Smooth muscle cell (in vitro differentiated cells): ENCODE data around the gene ACACA. TPM values are rescaled to one million over a fixed set of nuclear protein-coding genes. Genes with fewer than 3 reads are reported as not detected.

Experiments used
- DNase-seq: peaks from one replicate; lab custom pipeline; 2025; ENCODE audit not compliant: unreplicated experiment; lab: John Stamatoyannopoulos, UW
- H2AFZ ChIP-seq: fragments of 200-600 bp; sonication (generic); 2 replicates; pipeline ENCODE4 v1.6.0; 2016; ENCODE audit warnings: antibody characterized with exemption, low read depth, mild to moderate bottlenecking
- H3F3A ChIP-seq: fragments of 200-600 bp; sonication (generic); 2 replicates; pipeline ENCODE4 v1.6.0; 2017; ENCODE audit warnings: antibody characterized with exemption, low read depth
- H3K27ac ChIP-seq: fragments of 200-600 bp; sonication (generic); 2 replicates; pipeline ENCODE4 v1.5.1; 2016; ENCODE audit warnings: low read depth, mild to moderate bottlenecking
- H3K27me3 ChIP-seq: fragments of 200-600 bp; sonication (generic); 2 replicates; pipeline ENCODE4 v1.6.1; 2016; ENCODE audit warnings: low read depth, mild to moderate bottlenecking
- H3K36me3 ChIP-seq: fragments of 200-600 bp; sonication (generic); 2 replicates; pipeline ENCODE4 v1.5.1; 2016; ENCODE audit warnings: low read depth
- H3K4me1 ChIP-seq: fragments of 200-600 bp; sonication (generic); 2 replicates; pipeline ENCODE4 v1.5.1; 2016; ENCODE audit warnings: low read depth
- H3K4me2 ChIP-seq: fragments of 200-600 bp; sonication (generic); 2 replicates; pipeline ENCODE4 v1.6.0; 2016; ENCODE audit warnings: mild to moderate bottlenecking
- H3K4me3 ChIP-seq: fragments of 200-600 bp; sonication (generic); 2 replicates; pipeline ENCODE4 v1.5.1; 2016; ENCODE audit warnings: mild to moderate bottlenecking
- H3K79me2 ChIP-seq: fragments of 200-600 bp; sonication (generic); 2 replicates; pipeline ENCODE4 v1.6.0; 2016; ENCODE audit warnings: low read depth, mild to moderate bottlenecking
- H3K9ac ChIP-seq: fragments of 200-600 bp; sonication (generic); 2 replicates; pipeline ENCODE4 v1.6.0; 2016; ENCODE audit warnings: low read depth
- H3K9me3 ChIP-seq: fragments of 200-600 bp; sonication (generic); replicated peaks from 2 replicates; pipeline ENCODE4 v1.5.1; 2016; ENCODE audit warnings: low read depth
- H4K20me1 ChIP-seq: fragments of 200-600 bp; sonication (generic); 2 replicates; pipeline ENCODE4 v1.6.0; 2016; ENCODE audit warnings: low read depth
- WGBS: methylation state at CpG from one replicate; pipeline ENCODE4 v1.1.7; 2016; ENCODE audit warnings: low lambda C conversion rate; 5-methylcytosine and 5-hydroxymethylcytosine counted together
- polyA plus RNA-seq: library from polyadenylated mRNA; unstranded; fragments of >200 nt; fragmentation: Nextera tagmentation; extraction: Ambion mirVana; gene quantifications from 2 replicates; pipeline ENCODE4 v1.2.1, GENCODE V29; 2016
- total RNA-seq: library from RNA; depleted of rRNA; stranded (reverse); fragments of >200 nt; gene quantifications from 2 replicates; pipeline ENCODE4 v1.2.3, GENCODE V29; 2014
- TF ChIP-seq, protein P1 (sequence below): fragments of 200-600 bp; sonication (generic); IDR thresholded peaks from 2 replicates; pipeline ENCODE4 v1.5.1; 2017; ENCODE audit warnings: borderline replicate concordance, mild to moderate bottlenecking, antibody characterized with exemption; ENCODE audit not compliant: insufficient read depth, poor library complexity, severe bottlenecking

The ACACA gene
- 33.9 and 38.9 TPM in 2 replicates for total RNA-seq
- polyA plus RNA-seq, result 16.4 and 21.4 TPM in 2 replicates

DNA sequence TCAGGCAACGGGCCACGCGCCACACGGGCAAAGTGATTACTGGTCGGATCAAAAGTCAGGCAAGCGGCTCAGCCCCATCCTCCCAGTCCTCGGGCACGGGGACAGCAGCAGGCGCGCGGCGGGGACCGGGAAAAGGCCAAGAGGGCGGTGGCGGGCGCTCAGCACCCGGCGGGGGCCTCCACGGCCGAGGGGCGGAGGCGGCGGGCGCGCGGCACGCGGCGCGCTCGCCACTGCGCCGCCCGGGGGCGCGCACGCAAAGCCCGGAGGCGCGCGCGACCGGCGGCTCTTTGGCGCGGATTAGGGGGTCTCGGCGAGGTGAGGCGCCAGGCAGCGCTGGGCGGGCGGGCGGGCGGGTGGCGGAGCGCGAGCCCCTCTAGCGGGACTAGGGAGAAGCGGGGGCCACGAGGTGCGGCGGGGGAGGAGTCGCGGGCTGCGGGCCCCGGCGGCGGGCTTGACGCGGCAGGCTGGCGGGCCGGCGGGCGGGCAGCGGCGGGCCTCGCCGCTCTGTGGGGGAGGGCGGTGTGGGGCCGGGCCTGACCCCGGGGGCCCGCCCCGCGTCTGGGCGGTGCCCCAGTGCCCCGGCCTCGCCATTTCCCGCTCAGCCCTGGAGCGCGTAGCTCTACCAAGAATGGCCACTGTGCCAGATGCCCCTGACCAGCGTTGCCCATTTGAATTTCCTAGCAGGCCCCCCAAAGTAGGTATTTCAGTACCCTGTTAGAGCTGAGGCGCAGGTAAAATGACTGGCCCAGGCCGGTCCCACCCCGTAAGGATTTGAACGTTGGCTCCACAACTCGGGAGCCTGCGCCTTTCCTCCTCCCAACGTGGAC lies at the start of gene ACACA, which contains the start of gene TADA2A:
ACACA (minus strand) TSS at position 202 of the 827 bp plus-strand sequence. CDS start 537 bp downstream, outside the sequence.
TADA2A (plus strand) TSS at position 252 of the 827 bp plus-strand sequence. CDS start 4,480 bp downstream, outside the sequence.
- Histone ChIP-seq H3K79me2 (peaks cover 41% of the 10 kb centered on the region), H3K36me3 (peaks cover 3% of the 10 kb centered on the region), H3K9ac (peak within 1 kb of the TSS; percentile 32), H3K27ac (peak within 1 kb of the TSS; percentile 20), H2AFZ (peak within 1 kb of the TSS; percentile 91), H3K4me1 (peaks cover 14% of the 10 kb centered on the region), H3K27me3 (no peaks in the 10 kb centered on the region), H3F3A (no peaks in the 10 kb centered on the region), H4K20me1 (no peaks in the 10 kb centered on the region), H3K4me3 (peak within 1 kb of the TSS; percentile 74), H3K9me3 (no peaks in the 10 kb centered on the region), H3K4me2 (peak within 1 kb of the TSS; percentile 89)
- DNase-seq, result peak; percentile 70
- WGBS, result 3% methylated on average over 40 of the region's 98 CpGs
- TF ChIP-seq, protein P1, sequence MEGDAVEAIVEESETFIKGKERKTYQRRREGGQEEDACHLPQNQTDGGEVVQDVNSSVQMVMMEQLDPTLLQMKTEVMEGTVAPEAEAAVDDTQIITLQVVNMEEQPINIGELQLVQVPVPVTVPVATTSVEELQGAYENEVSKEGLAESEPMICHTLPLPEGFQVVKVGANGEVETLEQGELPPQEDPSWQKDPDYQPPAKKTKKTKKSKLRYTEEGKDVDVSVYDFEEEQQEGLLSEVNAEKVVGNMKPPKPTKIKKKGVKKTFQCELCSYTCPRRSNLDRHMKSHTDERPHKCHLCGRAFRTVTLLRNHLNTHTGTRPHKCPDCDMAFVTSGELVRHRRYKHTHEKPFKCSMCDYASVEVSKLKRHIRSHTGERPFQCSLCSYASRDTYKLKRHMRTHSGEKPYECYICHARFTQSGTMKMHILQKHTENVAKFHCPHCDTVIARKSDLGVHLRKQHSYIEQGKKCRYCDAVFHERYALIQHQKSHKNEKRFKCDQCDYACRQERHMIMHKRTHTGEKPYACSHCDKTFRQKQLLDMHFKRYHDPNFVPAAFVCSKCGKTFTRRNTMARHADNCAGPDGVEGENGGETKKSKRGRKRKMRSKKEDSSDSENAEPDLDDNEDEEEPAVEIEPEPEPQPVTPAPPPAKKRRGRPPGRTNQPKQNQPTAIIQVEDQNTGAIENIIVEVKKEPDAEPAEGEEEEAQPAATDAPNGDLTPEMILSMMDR, result no peak

DNA sequence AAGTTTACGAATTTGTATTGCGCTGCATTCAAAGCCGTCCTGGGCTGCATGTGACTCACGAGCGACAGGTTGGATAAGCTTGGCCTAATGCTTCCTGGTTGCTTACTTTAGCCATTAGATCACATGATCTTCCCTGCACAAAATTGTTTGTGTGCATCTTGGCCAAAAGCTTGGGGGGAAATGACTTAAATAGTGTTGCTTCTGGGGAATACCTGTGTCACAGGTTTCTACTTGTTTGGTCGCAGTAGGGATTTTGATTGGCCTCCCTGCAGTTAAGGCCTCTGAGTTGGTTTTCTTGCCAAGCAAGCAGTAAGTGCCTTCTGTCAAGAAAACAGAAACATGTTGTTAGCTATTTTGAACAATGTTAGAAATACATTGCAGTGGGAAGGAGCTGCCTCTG lies 43.5 kb upstream of the ACACA start:
- H3F3A ChIP-seq, result no peaks in the 10 kb centered on the region
- TF ChIP-seq, protein P1, result no peak
- H3K27me3 ChIP-seq, result no peaks in the 10 kb centered on the region
- no peak overlapping the region for H2AFZ ChIP-seq
- peaks cover 4% of the 10 kb centered on the region for H4K20me1 ChIP-seq
- no peaks in the 10 kb centered on the region for H3K9me3 ChIP-seq
- 74% methylated on average over 6 of the region's 6 CpGs for WGBS
- H3K79me2 ChIP-seq, result no peaks in the 10 kb centered on the region
- no peak for DNase-seq
- H3K4me1 ChIP-seq, result peaks cover 28% of the 10 kb centered on the region
- H3K9ac ChIP-seq, result no peak overlapping the region
- H3K36me3 ChIP-seq, result no peaks in the 10 kb centered on the region
- H3K4me2 ChIP-seq, result no peak overlapping the region
- peak overlapping the region; percentile 36 for H3K27ac ChIP-seq
- no peak overlapping the region for H3K4me3 ChIP-seq

DNA sequence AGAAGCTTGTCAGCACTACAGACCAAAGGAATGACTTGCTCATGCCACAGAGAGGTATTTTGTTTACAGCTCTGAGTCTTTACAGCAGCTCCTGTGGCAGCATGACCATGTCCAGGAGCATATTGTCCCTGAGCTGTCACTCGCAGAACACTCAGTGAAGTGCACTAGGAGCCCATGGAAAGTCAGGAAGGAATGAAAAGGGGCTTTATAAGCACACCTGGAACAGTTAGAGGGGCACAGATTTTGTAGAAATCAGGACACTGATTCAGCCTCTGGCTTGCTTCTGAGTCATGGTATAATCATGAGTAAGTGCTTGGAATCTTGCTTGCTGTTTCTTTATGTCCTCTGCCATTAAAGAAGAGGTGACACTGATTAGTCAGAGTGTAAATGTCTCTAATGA lies 41.0 kb upstream of the ACACA start:
- WGBS, result 80% methylated on average over 1 of the region's 1 CpG
- DNase-seq, result no peak
- no peaks in the 10 kb centered on the region for H3F3A ChIP-seq
- TF ChIP-seq, protein P1, result no peak
- no peak overlapping the region for H2AFZ ChIP-seq
- no peak overlapping the region for H3K4me3 ChIP-seq
- H3K9me3 ChIP-seq, result no peaks in the 10 kb centered on the region
- no peak overlapping the region for H3K9ac ChIP-seq
- peaks cover 16% of the 10 kb centered on the region for H3K36me3 ChIP-seq
- no peak overlapping the region for H3K4me2 ChIP-seq
- H3K79me2 ChIP-seq, result no peaks in the 10 kb centered on the region
- H3K4me1 ChIP-seq, result peaks cover 28% of the 10 kb centered on the region
- H3K27me3 ChIP-seq, result no peaks in the 10 kb centered on the region
- peak overlapping the region; percentile 79 for H3K27ac ChIP-seq
- peaks cover 4% of the 10 kb centered on the region for H4K20me1 ChIP-seq
